OCI-LY1 (cell line): ENCODE measurements around the gene CFAP97D2.

ENCODE experiments used
- CTCF ChIP-seq: fragments of 200-600 bp; sonication (generic), shearing (Covaris generic); IDR thresholded peaks from 2 replicates; pipeline ENCODE4 v1.5.1; 2017; ENCODE audit warnings: mild to moderate bottlenecking, antibody characterized with exemption, low read length, moderate library complexity, mixed read lengths
- EZH2 ChIP-seq: fragments of 200-600 bp; sonication (generic), shearing (Covaris generic); IDR thresholded peaks from 2 replicates; pipeline ENCODE4 v1.8.0; 2017; ENCODE audit warnings: borderline replicate concordance, mixed run types, mild to moderate bottlenecking, antibody characterized with exemption, low read length, moderate library complexity, mixed read lengths

- TF ChIP-seq CTCF (no peak), EZH2 (no peak)
Measured at GRCh38 chr13:114132419-114133121, 46.5 kb upstream of the CFAP97D2 start, which contains the start of gene RASA3.
